ENCODE data around the gene ZNF655. TPM values are rescaled to one million over a fixed set of nuclear protein-coding genes. Genes with fewer than 3 reads are reported as not detected.

Gene ZNF655
- total RNA-seq, 1 donor from 2014 or later: 24.0 TPM

DNA sequence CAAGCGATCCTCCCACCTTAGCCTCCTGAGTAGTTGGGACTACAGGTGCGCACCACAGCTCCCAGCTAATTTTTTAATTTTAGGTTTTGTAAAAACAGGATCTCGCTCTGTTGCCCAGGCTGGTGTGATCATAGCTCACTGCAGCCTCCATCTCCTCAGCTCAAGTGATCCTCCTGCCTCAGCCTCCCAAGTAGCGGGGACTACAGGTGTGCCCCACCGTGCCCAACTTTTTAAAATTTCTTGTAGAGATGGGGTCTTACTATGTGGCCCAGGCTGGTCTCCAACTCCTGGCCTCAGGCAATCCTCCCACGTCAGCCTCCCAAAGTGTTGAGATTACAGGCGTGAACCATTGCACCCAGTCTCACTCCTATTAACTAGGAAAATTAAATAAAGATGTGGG is 47.1 kb downstream of the ZNF655 start:
- DNase-seq (ENCODE audit: low spot score) (no peak), ATAC-seq (no peak)

DNA sequence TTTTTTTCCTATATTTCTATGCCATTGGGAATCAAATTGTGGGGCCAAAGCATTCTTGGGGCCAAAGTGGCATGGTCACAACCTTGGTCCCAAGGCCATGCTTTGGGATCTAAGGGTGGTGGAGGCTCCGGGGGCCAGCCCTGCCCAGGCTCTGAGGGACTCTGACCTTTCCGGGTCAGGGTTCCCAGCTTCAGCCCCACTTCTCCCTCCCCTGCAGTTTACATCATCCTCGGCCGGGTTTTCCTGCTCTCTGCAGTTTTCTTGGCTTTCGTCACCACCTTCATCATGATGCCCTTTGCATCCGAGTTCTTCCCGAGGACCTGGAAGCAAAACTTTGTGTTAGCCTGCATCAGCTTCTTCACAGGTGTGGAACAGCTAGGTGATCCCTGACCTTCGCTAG is 48.1 kb downstream of the ZNF655 start:
- ATAC-seq (no peak), DNase-seq (ENCODE audit: low spot score) (no peak)

DNA sequence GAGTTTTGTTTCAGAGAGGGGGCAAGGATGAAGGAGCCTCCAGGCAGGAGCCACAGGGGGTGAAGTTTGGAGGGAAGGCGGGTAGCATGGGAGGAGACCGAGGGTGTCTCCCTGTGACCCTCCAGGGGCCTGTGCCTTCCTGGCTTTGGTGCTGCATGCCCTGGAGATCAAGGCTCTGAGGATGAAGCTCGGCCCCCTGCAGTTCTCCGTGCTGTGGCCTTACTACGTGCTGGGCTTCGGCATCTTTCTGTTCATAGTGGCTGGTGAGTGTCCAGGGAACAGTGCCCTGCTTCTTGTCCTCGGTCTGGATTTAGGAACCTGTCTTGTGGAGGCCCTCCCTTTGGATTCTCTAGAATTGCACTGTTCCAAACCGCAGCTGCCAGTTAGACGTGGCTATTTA is 49.1 kb downstream of the ZNF655 start:
- ATAC-seq: no peak
- no peak for DNase-seq (ENCODE audit: low spot score)

DNA sequence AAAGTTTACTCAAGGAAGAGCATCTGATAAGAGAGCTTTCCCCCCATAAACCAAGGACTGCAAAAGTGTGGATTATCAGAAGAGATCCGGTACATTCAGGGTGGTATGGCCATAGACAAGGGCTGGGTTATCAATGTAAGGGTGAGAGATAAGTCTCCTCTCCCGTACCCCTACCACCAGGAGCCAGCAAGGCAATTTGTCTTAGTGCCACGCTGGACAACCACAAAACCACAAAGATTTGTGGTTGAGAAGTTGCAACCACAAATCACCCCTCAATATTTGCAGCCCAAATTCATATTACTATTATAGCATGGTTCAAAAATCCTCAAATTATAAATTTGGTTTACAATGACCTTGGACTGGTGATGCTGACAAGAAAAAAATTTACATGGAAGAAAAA is 56.1 kb downstream of the ZNF655 start:
- no peak for DNase-seq (ENCODE audit: low spot score)
- ATAC-seq: no peak

DNA sequence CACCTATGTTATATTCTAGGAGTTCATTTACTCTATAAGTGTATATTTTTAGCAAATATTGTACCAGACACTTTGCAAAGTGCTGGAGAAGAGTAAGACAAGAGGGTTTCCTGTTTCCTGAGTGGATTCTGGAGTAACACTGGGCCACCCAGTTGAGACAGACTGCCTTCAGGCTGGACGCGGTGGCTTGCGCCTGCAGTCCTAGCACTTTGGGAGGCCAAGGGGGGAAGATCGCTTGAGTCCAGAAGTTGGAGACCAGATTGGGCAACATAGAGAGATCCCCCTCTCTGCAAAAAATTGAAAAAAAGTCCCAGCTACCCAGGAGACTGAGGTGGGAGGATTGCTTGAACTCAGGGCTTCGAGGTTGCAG is 57.5 kb downstream of the ZNF655 start:
- DNase-seq (ENCODE audit: low spot score): no peak
- no peak for ATAC-seq

DNA sequence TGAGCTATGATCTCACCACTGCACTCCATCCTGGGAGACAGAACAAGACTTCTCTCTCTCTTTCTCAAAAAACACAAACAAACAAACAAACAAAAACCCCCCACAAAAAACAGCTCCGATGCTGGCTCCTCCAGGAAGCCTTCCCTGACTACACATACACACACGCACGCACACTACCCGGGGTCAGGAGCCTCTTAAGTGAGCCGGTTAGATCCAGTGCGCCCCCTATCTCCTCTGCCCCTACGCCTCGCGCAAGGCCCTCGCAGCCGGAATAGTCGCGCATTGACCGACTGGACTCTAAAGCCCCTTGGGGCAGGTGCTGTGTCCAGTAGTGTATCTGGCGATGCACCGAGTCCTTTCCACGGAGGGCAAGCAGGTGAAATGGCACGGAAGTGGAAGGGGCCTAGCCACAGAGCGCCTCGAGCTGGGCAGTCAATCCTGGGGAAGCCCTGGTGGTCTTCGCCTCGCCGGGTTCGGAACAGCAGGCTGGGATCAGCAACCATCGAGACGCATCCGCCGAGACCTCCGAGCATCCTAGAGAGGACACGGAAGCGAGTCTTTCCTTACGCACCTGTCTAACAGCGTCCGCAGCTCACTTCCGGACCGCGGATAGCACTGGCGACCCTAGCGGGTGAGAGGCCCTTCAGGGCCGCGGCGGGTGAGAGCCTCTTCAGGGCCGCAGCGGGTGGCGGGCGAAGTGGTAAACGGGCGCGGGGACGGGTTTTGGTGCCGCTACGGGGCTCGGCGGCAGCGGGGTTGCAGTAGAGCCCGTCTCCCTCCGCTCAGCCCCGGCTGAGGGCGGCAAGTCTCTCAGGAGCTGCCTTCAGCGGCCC is 58.1 kb downstream of the ZNF655 start, which contains the start of gene ZSCAN25:
Gene ZSCAN25, plus strand, starts transcription at position 588 of the 833 bp plus-strand sequence. CDS start 2,661 bp downstream, outside the sequence.
- ATAC-seq (peak; percentile 98), DNase-seq (ENCODE audit: low spot score) (peak; percentile 92)

DNA sequence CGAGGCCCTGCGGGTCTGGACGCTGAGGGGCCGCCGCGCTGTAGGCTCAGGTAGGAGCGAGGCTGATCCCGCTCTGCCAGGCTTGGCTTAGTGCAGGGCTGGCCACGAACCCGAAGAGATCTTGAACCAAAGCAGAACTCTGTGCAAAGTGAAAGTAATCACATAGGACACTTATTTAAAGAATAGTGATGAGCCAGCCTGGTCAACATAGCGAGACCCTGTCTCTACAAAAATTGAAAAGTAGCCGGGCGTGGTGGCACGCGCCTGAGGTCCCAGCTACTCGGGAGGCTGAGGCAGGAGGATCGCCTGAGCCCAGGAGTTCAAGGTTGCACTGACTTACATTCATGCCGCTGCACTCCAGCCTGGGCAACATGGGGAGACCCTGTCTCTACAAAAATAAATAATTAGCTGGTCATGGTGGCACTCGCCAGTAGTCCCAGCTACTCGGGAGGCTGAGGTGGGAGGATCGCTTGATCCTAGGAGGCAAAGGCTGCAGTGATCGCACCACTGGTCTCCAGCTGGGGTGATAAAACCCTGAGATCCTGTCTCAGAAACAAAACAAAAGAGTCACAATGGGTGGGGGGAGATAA is 58.8 kb downstream of the ZNF655 start:
- no peak for DNase-seq (ENCODE audit: low spot score)
- ATAC-seq: no peak

DNA sequence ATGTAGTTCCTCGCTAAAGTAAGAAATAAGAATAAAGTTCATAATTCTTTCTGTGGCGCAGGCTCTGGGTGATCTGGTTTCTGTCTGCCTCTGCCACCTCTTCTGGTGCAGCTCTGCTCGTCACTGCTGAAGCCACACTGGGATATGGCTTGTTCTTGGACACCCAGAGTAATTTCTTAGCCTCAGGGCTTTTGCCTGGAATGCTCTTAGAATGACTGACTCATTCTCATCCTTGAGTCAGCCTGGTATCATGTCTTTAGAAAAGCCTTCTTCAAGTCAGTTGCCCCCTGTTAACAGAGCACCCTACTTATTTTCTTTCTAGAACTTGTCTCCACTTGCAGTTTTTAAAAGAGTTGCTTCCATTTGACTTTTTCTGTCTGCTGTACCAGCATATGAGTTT is 60.3 kb downstream of the ZNF655 start:
- ATAC-seq (no peak), DNase-seq (ENCODE audit: low spot score) (no peak)

DNA sequence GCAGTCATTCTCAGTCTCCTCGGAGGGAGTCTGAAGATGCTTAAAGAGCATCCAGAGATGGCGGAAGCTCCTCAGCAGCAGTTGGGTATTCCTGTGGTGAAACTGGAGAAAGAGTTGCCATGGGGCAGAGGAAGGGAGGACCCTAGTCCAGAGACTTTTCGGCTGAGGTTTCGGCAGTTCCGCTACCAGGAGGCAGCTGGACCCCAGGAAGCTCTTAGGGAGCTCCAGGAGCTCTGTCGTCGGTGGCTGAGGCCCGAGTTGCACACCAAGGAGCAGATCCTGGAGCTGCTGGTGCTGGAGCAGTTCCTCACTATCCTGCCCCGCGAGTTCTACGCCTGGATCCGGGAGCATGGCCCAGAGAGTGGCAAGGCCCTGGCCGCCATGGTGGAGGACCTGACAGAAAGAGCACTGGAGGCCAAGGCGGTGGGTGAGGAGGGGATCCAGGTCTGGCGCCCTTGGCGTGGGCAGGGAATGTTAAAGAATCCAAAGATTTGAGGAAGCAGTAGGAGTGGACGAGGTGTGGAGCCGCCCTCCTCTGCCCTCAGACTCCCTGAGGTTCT is 61.2 kb downstream of the ZNF655 start:
- ATAC-seq (no peak), DNase-seq (ENCODE audit: low spot score) (no peak)

DNA sequence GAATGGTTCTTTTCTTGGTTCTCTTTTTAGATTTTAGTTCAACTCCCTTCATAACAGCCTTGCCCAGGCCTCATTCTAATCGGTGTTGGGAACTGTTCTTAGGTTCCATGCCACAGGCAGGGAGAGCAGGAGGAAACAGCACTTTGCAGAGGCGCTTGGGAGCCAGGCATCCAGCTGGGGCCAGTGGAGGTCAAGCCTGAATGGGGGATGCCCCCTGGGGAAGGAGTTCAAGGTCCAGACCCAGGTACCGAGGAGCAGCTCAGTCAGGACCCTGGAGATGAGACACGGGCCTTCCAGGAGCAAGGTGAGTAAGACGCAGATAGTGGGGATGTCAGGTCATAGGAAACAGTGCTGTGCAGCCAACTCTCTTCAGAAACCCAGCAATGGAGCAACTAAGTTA is 62.8 kb downstream of the ZNF655 start:
- ATAC-seq (no peak), DNase-seq (ENCODE audit: low spot score) (no peak)

DNA sequence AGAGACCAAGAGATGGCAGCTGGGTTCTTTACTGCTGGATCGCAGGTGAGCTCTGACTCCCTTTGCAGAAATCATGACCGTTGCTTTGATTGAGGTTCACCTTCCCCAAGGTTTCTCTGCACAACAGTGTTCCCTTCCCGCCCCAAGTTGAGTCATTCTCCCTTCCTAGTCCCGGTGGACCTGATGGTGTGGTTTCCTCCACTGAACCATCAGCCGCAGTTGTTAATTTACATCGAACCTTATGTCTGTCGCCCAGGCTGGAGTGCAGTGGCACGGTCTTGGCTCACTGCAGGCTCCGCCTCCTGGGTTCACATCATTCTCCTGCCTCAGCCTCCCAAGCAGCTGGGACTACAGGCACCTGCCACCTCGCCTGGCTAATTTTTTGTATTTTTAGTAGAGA is 64.2 kb downstream of the ZNF655 start:
- no peak for ATAC-seq
- DNase-seq (ENCODE audit: low spot score): no peak

DNA sequence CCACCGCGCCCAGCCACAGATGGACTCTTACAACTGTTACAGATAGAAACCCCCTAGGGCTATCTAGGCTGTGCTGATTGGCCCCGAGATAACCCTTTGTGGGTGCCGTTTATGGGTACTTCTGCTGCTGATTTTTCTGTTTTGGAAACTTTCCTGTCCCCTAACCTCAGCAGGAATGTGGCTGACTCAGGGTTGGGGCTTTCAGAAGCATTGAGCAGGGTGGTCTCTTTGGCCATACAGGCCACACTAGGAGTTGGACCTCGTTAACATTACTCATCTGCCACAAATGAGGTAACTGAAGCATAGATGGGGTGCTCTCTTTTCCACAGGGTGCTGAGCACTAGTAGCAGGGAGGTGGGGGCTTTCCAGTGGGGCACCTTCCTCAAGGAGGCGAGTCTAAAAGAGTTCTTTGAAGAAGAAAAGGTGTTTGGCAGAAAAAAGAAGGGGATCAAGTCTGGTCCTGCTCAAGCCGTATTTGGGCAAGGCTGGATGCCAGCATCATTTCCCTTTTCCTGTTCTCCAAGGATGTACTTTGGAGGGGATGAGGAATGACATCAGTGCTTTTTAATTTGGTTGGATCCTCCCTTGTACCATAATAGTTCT is 64.8 kb downstream of the ZNF655 start:
- DNase-seq (ENCODE audit: low spot score) (no peak), ATAC-seq (no peak)

DNA sequence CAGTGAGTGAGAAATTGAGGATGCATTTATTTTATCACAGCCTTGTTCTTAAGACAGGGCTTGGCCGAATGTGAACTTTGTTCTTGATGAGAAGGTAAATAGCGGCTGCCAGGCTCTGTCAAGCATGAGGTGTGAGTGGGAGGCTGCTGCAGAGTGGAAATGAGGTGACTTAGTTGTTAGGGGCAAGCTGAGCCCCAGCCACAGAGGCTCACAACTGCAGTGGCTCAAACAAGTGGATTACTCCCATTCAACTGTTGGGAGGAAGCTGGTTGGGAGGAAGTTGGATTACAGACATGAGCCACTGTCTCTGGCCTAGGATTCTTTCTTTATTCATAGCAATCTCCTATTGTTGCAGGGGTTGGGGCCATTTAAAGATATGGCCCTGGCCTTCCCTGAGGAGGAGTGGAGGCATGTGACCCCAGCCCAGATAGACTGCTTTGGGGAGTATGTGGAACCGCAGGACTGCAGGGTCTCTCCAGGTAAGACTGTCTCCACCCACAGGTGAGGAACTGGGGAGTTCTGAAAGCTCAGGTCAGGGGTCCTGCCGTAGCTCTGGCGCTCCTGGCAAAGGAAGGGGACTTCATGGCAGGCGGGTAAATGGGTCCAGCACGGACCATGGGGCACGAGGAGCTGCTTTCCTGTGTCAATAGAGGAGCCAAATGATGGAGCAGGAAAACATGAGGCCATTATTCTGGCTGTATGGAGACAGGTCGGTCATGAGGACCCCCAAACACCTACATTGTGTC is 65.4 kb downstream of the ZNF655 start:
- ATAC-seq: no peak
- DNase-seq (ENCODE audit: low spot score): no peak

DNA sequence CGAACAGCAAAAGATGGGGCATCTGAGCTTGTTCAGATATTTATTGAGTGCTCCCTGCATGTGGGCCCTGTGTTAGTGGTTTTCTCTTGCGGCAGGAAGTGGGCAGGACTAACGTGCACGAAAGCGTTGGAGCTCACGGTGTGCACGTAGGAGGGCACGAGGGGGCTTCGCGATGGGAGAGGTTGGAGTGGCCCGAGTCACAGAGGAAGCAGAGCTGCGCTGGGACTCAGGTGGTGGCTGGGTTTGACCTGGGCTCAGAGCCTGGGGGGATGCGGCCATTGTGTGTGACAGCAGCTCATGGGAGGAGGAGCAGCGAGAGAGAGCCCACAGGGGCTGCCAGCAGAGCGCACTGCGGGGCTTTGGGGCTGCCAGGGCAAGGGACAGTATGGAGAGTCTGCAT is 66.0 kb downstream of the ZNF655 start:
- no peak for DNase-seq (ENCODE audit: low spot score)
- ATAC-seq: no peak

DNA sequence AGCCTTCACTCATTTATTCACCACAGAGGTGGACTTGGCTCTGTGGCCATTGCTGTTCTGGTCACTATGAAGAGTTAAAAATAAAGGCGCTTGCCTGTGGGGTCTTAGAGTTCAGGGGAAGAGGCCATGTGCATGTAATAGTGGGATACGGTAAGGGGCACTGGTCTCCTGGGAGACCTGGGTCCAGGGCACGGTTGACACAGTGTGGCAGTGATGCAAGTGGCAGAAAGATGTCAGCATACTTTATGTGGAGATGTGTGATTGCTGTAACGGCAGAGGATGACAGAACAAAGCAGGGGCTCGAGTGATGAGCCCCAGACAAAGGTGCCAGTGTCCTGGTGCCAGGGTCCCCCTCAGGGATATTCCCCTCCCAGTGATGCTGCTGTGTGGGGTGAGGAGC is 66.9 kb downstream of the ZNF655 start:
- no peak for ATAC-seq
- DNase-seq (ENCODE audit: low spot score): no peak

DNA sequence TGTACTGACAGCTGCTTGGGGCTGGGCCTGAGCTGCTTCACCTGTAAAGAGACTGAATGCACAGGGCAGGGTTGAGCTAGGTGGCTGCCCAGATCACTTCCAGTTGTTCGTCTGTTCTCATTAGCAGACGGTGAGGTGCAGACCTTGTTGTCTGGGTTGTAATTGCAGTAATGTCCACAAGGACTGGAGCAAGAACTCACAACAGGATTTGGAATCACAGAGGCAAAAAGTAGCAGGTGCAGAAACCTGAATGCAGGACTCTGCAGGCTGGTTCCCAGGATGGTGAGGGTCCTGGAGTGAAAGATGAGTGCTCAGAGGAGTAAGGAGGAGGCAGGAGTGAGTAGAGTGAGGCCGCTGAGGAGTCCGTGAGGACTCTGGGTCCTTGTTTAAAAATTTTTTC is 67.5 kb downstream of the ZNF655 start:
- DNase-seq (ENCODE audit: low spot score) (no peak), ATAC-seq (no peak)

Other genes starting within 250 kb of the ZNF655 start
- 64.2 TPM for gene ARPC1A, start 232.7 kb upstream of the ZNF655 start, total RNA-seq
- gene ARPC1B, start 183.9 kb upstream of the ZNF655 start, total RNA-seq: 37.4 TPM
- 32.7 TPM for gene PDAP1, start 150.0 kb upstream of the ZNF655 start, total RNA-seq
- gene BUD31, start 149.7 kb upstream of the ZNF655 start, total RNA-seq: 25.8 TPM
- 2.3 TPM for gene PTCD1, start 119.8 kb upstream of the ZNF655 start, total RNA-seq
- gene CPSF4, start 119.7 kb upstream of the ZNF655 start, total RNA-seq: 14.4 TPM
- gene ATP5MF, start 92.5 kb upstream of the ZNF655 start, total RNA-seq: 130 TPM
- gene ZNF789, start 85.8 kb upstream of the ZNF655 start, total RNA-seq: 5.2 TPM
- 8.6 TPM for gene ZNF394, start 58.4 kb upstream of the ZNF655 start, total RNA-seq
- gene ZKSCAN5, start 54.0 kb upstream of the ZNF655 start, total RNA-seq: 3.0 TPM
- gene FAM200A, start 6.5 kb upstream of the ZNF655 start, total RNA-seq: 2.2 TPM
- 0.18 TPM for gene TMEM225B, start 39.6 kb downstream of the ZNF655 start, total RNA-seq
- gene ZSCAN25, start 58.3 kb downstream of the ZNF655 start, total RNA-seq: 5.5 TPM
- 564 TPM for gene CYP3A5, start 121.4 kb downstream of the ZNF655 start, total RNA-seq
- gene CYP3A7, start 176.6 kb downstream of the ZNF655 start, total RNA-seq: 17.5 TPM
- 1,005 TPM for gene CYP3A4, start 225.5 kb downstream of the ZNF655 start, total RNA-seq